GM21447 (cell line): ENCODE results near the gene THOC6.
A peak's percentile ranks its signal among the peaks of the same experiment; 100 is the strongest.
"Not testable (repeated sequence)": the region's sequence is repeated elsewhere in the genome, so short reads cannot be mapped to it uniquely, and the experiment has no call there.

Source experiments
- ATAC-seq: cut with Tn5 transposase; IDR thresholded peaks from one replicate; pipeline ENCODE4 v1.9.1; 2021; ENCODE audit not compliant: unreplicated experiment

Gene THOC6

DNA sequence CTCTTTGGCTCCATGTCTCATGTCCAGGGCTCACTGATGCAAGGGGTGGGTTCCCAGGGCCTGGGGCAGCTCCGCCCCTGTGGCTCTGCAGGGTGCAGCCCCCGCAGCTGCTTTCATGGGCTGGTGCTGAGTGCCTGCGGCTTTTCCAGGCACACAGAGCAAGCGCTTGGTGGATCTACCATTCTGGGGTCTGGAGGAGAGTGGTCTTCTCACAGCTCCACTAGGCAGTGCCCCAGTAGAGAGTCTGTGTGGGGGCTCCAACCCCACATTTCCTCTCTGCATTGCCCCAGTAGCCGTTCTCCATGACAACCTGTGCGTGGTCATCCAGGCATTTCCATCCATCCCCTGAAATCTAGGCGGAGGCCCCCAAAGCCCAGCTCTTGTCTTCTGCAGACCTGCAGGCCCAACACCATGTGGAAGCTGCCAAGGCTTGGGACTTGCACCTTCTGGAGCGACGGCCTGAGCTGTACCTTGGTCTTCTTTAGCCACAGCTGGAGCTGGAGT is 46.8 kb downstream of the THOC6 start:
- no peak for ATAC-seq

DNA sequence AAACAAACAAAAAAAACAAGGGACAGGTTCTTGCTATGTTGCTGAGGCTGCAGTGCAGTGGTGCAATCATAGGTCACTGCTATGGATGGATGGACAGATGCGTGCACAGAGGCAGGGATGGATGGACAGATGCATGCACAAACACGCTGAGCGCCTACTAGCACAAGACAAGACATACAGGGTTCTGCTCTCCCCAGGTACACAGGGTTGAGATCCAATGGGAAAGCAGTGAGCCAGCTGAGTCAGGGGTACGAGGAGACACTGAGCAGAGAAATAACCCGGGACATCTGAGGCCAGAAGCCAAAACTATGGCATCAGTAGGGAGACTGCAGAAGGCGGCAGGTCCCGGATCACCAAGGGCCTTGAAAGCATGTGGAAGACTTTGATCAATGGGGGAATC is 47.8 kb downstream of the THOC6 start:
- no peak for ATAC-seq

DNA sequence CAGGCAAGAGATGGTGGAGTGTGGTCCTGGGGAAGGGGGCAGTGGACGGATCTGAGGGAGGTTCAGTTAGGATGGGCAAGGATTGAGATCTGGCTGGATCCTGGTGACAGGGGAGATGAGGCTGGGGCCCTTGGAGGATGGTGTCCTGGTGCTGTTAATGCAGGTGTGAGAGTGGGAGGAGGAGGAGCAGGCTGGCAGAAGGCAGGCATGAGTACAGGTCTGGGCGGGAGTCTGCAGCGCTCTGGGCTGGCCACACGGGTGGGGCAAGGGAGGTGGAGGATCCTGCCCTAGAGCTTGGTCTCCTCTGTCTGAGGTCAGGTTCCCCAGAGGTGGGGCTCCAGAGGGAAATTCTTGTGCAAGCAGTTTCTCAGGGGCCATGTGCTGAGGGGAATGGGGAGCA is 48.3 kb downstream of the THOC6 start:
- ATAC-seq: not testable (repeated sequence)

DNA sequence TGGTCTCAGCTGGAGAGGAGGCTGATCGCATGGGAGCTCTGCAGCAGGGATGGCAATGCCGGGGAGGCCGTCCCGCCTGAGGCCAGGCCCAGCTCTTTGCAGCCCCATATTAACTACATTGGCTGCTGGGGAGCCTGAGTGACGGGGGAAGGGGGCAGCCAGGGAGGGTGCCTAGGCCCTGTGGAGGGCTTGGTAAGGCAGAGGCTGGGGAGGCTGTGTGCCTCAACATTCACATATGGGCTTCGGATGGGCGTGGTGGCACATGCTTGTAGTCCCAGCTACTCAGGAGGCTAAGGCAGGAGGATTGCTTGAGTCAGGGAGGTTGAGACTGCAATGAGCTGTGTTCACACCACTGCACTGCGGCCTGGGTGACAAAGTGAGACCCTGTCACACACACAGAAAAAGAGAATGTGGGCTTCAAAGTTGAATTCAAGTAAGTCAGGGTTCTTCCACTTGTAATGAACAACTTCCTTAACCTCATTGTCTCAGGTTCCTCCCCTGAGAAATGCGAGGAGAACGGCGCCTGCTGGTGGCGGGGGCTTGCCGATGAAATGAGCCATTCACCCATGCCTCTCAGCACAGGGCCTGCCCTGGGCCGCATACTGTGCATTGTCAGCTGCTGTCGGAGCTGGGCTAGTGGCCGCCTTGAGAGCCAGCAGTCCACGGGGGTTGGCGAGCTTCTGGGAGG is 48.9 kb downstream of the THOC6 start:
- ATAC-seq: not testable (repeated sequence)

DNA sequence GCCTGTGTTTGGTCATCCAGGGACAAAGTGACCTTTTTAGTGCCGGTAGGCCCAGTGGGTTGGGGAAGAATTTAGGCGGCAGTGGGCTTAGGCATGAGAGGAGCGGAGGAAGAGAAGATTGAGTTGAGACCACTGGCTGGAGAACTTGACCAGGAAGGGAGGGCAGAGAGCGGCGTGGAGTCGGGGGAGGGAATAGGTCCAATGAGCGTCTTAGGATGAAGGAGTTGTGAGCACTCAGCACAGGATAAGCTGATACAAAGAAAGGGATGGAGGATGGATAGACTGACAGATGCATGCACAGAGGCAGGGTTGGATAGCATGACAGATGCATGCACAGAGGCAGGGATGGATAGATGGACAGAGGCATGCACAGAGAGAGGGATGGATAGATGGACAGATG is 49.6 kb downstream of the THOC6 start:
- ATAC-seq: no peak

DNA sequence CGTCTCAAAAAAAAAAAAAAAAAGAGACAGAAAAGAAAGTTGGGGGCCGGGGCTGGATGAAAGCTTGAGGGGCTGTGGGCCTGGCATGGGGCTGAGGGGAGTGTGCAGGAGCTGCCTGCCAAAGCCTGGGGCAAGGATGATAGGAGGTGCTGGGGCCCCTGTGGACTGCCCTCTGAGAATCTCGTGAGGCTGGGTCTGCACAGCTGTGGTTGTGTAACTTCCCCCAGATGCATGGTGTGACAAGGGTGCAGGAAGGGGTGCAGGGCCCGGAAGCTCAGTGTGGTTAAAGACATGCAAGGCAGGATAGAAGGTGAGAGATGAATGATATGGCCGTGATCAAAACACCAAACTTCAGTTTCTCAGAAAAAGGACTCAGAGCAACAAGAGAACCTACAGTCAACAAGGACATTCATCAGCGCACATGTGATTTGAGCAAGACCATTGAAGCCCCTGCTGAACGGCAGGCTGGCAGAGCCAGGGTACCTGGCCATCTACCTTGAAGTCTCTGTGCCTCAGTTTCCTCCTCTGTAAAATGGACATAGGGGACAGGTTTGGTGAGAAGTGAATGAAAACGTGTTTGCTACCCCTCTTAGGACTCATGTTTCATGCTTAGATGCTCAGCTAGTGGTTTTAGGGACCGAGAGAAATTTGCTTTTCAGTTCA is 51.2 kb downstream of the THOC6 start:
- ATAC-seq: peak; percentile 81

DNA sequence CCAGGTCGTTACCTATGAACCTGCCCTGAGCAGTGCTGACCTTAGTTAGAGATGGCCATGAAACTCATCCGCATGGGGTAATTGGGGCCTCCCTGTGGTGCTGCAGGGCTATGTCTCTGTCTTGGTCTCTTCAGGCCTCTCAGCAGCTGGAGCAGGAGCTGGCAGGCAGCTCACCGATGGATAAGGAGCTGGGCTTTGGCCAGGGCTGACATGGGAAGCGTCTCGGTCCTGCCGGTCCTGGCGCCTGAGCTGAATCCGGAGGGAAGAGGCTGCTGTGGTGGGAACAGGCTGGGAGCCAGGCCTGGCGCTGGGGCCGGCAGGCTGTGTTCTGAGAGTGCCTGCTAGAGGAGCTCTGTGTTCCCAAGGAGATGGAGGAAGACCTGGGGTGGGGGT is 51.7 kb downstream of the THOC6 start:
- no peak for ATAC-seq

DNA sequence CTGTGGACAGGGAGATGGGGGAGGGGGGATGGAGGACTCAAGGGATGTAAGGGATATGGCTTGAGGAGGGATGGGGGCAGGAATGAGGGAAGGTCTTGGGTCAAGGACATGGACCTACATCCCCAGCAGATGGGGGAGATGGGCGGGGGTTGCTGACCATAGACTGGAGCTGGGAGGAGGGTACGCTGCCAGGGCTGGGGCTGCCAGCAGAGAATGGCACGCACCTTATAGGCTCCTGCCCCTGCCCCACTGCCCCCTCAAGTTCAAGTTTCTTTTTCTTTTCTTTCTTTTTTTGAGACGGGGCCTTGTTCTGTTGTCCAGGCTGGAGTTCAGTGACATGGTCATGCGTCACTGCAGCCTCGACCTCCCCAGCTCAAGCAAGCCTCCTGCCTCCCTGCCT is 52.1 kb downstream of the THOC6 start:
- not testable (repeated sequence) for ATAC-seq

DNA sequence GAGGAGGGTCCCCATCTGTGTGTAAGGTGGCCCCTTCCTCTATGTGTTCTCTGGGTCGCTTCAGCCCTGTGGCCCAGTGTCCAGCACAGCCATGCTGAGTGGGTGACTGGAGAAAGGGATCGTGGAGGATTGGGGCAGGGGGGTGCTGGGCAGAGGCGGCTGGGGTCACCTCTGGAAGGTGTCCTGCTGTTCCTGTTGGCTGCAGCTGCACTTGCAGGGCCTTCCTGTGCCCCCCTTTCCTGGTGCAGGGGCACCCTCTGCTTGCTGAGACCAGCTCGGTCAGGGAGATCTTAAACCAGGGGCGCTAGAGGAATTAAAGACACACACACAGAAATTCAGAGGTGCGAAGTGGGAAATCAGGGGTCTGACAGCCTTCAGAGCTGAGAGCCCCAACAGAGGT is 52.7 kb downstream of the THOC6 start:
- ATAC-seq: no peak
